ENCODE data around the gene CNPPD1. TPM values are rescaled to one million over a fixed set of nuclear protein-coding genes. Genes with fewer than 3 reads are reported as not detected.

Gene CNPPD1
- 40.6 to 45.1 TPM (median 43.6 TPM) in 5 replicates for total RNA-seq (2022; extraction: Qiagen RNA extraction; ENCODE audit: low read depth)

GRCh38 chr2:219176818-219177551 lies at the start of gene CNPPD1:
CNPPD1 (minus strand) TSS chr2:219176925; CDS start chr2:219176828, 97 bp downstream.

GRCh38 chr2:219218732-219219701 lies 42.3 kb upstream of the CNPPD1 start, which contains the start of gene ABCB6:
ABCB6 (minus strand) TSS chr2:219218958; CDS start chr2:219218673, 285 bp downstream.

GRCh38 chr2:219206328-219207133 lies 29.8 kb upstream of the CNPPD1 start, which contains the start of gene ZFAND2B:
ZFAND2B (plus strand) TSS chr2:219206782; CDS start chr2:219206988, 206 bp downstream.

GRCh38 chr2:219177552-219178376 lies 1.0 kb upstream of the CNPPD1 start, which contains the start of gene RETREG2:
RETREG2 (plus strand) TSS chr2:219178275; CDS start chr2:219178353, 78 bp downstream.

GRCh38 chr2:219169930-219170654 lies 6.6 kb downstream of the CNPPD1 start, which contains the start of gene SLC23A3:
SLC23A3 (minus strand) TSS chr2:219170029; CDS start chr2:219169984, 45 bp downstream.

GRCh38 chr2:219160186-219161017 lies 16.3 kb downstream of the CNPPD1 start, which contains the start of gene NHEJ1:
NHEJ1 (minus strand) TSS chr2:219160815; CDS start chr2:219158362, 2,453 bp downstream.

Other genes starting within 250 kb of the CNPPD1 start
- gene CDK5R2, start 217.3 kb downstream of the CNPPD1 start, total RNA-seq (2022; extraction: Qiagen RNA extraction; ENCODE audit: low read depth): 1.2 to 2.5 TPM (median 1.9 TPM) in 5 replicates
- not detected in 5 replicates for gene FEV, start 191.7 kb downstream of the CNPPD1 start, total RNA-seq (2022; extraction: Qiagen RNA extraction; ENCODE audit: low read depth)
- 0.18 TPM in 1 of 5 replicates, not detected in the others for gene CRYBA2, start 183.5 kb downstream of the CNPPD1 start, total RNA-seq (2022; extraction: Qiagen RNA extraction; ENCODE audit: low read depth)
- gene CFAP65, start 135.4 kb downstream of the CNPPD1 start, total RNA-seq (2022; extraction: Qiagen RNA extraction; ENCODE audit: low read depth): 0.09 to 0.19 TPM (median 0.15 TPM) in 5 replicates
- 0.14 to 0.20 TPM (median 0.15 TPM) in 5 replicates for gene IHH, start 116.0 kb downstream of the CNPPD1 start, total RNA-seq (2022; extraction: Qiagen RNA extraction; ENCODE audit: low read depth)
- gene NHEJ1, start 16.1 kb downstream of the CNPPD1 start, total RNA-seq (2022; extraction: Qiagen RNA extraction; ENCODE audit: low read depth): 15.0 to 17.4 TPM (median 16.3 TPM) in 5 replicates
- 0.57 to 1.4 TPM (median 0.70 TPM) in 5 replicates for gene SLC23A3, start 6.9 kb downstream of the CNPPD1 start, total RNA-seq (2022; extraction: Qiagen RNA extraction; ENCODE audit: low read depth)
- 65.3 to 87.9 TPM (median 86.5 TPM) in 5 replicates for gene RETREG2, start 1.4 kb upstream of the CNPPD1 start, total RNA-seq (2022; extraction: Qiagen RNA extraction; ENCODE audit: low read depth)
- 18.0 to 22.8 TPM (median 19.9 TPM) in 5 replicates for gene ZFAND2B, start 29.9 kb upstream of the CNPPD1 start, total RNA-seq (2022; extraction: Qiagen RNA extraction; ENCODE audit: low read depth)
- 24.1 to 39.3 TPM (median 33.7 TPM) in 5 replicates for gene ABCB6, start 42.0 kb upstream of the CNPPD1 start, total RNA-seq (2022; extraction: Qiagen RNA extraction; ENCODE audit: low read depth)
- gene ATG9A, start 52.7 kb upstream of the CNPPD1 start, total RNA-seq (2022; extraction: Qiagen RNA extraction; ENCODE audit: low read depth): 47.0 to 55.9 TPM (median 49.7 TPM) in 5 replicates
- gene ANKZF1, start 52.9 kb upstream of the CNPPD1 start, total RNA-seq (2022; extraction: Qiagen RNA extraction; ENCODE audit: low read depth): 16.2 to 23.2 TPM (median 20.9 TPM) in 5 replicates
- 5.1 to 6.7 TPM (median 6.1 TPM) in 5 replicates for gene GLB1L, start 68.5 kb upstream of the CNPPD1 start, total RNA-seq (2022; extraction: Qiagen RNA extraction; ENCODE audit: low read depth)
- 25.0 to 30.5 TPM (median 29.4 TPM) in 5 replicates for gene STK16, start 68.6 kb upstream of the CNPPD1 start, total RNA-seq (2022; extraction: Qiagen RNA extraction; ENCODE audit: low read depth)
- 0.26 to 0.46 TPM (median 0.31 TPM) in 5 replicates for gene TUBA4B, start 76.3 kb upstream of the CNPPD1 start, total RNA-seq (2022; extraction: Qiagen RNA extraction; ENCODE audit: low read depth)
- 365 to 546 TPM (median 419 TPM) in 5 replicates for gene TUBA4A, start 77.0 kb upstream of the CNPPD1 start, total RNA-seq (2022; extraction: Qiagen RNA extraction; ENCODE audit: low read depth)
- 46.4 to 58.3 TPM (median 54.4 TPM) in 5 replicates for gene DNAJB2, start 102.4 kb upstream of the CNPPD1 start, total RNA-seq (2022; extraction: Qiagen RNA extraction; ENCODE audit: low read depth)
- gene PTPRN, start 132.5 kb upstream of the CNPPD1 start, total RNA-seq (2022; extraction: Qiagen RNA extraction; ENCODE audit: low read depth): 1.3 to 2.2 TPM (median 1.9 TPM) in 5 replicates
- not detected in 5 replicates for gene RESP18, start 155.8 kb upstream of the CNPPD1 start, total RNA-seq (2022; extraction: Qiagen RNA extraction; ENCODE audit: low read depth)
- gene DNPEP, start 211.0 kb upstream of the CNPPD1 start, total RNA-seq (2022; extraction: Qiagen RNA extraction; ENCODE audit: low read depth): 61.9 to 65.8 TPM (median 64.1 TPM) in 5 replicates
- gene DES, start 241.5 kb upstream of the CNPPD1 start, total RNA-seq (2022; extraction: Qiagen RNA extraction; ENCODE audit: low read depth): 0.08 to 0.09 TPM in 2 of 5 replicates, not detected in the others